HepG2 (cell line): Measurements from ENCODE around the gene NCOA7. TPM values are rescaled to one million over a fixed set of nuclear protein-coding genes. Genes with fewer than 3 reads are reported as not detected.

Source experiments
- ASH2L ChIP-seq: fragments of 300-600, 200-600 bp; sonication (generic); IDR thresholded peaks from 2 replicates; pipeline ENCODE4 v1.7.0; 2017; ENCODE audit warnings: low read depth, mild to moderate bottlenecking, moderate library complexity, mixed read lengths, low read length; ENCODE audit not compliant: insufficient read length
- ATF2 ChIP-seq: sonication (generic); formaldehyde crosslinking; IDR thresholded peaks from 2 replicates; pipeline ENCODE4 v1.4.0; 2020; ENCODE audit warnings: missing genetic modification reagents
- HMGXB4 ChIP-seq, 2 experiments: sonication (generic) in 1 of 2; formaldehyde crosslinking in 1 of 2; IDR thresholded peaks; 2 replicates each; pipeline versions ENCODE4 v1.4.0 to v1.6.1; 2018 to 2020; ENCODE audit warnings: missing genetic modification reagents in 2 of 2, borderline replicate concordance in 1 of 2, low read depth in 1 of 2, mild to moderate bottlenecking in 1 of 2, missing biosample characterization in 1 of 2
- KIAA2018 ChIP-seq: sonication (generic); formaldehyde crosslinking; IDR thresholded peaks from 2 replicates; pipeline ENCODE4 v1.5.0; 2020; ENCODE audit warnings: mild to moderate bottlenecking, missing genetic modification reagents, borderline replicate concordance
- MAFK ChIP-seq, 2 experiments: IDR thresholded peaks in 1 of 2; conservative IDR thresholded peaks in 1 of 2; 2 replicates each; pipeline ENCODE4 v1.6.1; 2011; ENCODE audit warnings: improper control_type of control experiment in 2 of 2, low read length in 2 of 2
- MXI1 ChIP-seq: IDR thresholded peaks from 3 replicates; pipeline ENCODE4 v1.6.1; 2012; ENCODE audit warnings: low read depth, low read length, inconsistent platforms, borderline replicate concordance
- PHF21A ChIP-seq: sonication (generic); formaldehyde crosslinking; IDR thresholded peaks from 2 replicates; pipeline ENCODE4 v1.5.0; 2020; ENCODE audit warnings: mild to moderate bottlenecking, missing genetic modification reagents
- RAD51 ChIP-seq: fragments of 450-650 bp; IDR thresholded peaks from 2 replicates; pipeline ENCODE4 v1.6.1; 2016; ENCODE audit warnings: borderline replicate concordance
- SAFB2 ChIP-seq: sonication (generic); formaldehyde crosslinking; IDR thresholded peaks from 2 replicates; pipeline ENCODE4 v1.5.1; 2020; ENCODE audit warnings: missing genetic modification reagents, low read depth, mild to moderate bottlenecking, borderline replicate concordance
- TGIF2 ChIP-seq: IDR thresholded peaks from 2 replicates; pipeline ENCODE4 v1.6.1; 2016; ENCODE audit warnings: control low read depth, missing compliant biosample characterization
- TMF1 ChIP-seq: sonication (generic); formaldehyde crosslinking; IDR thresholded peaks from 2 replicates; pipeline ENCODE4 v1.8.1; 2022; ENCODE audit warnings: low read depth, missing genetic modification reagents
- TOE1 ChIP-seq: sonication (generic); formaldehyde crosslinking; IDR thresholded peaks from 2 replicates; pipeline ENCODE4 v1.4.0; 2020; ENCODE audit warnings: mild to moderate bottlenecking, missing genetic modification reagents
- TSC22D2 ChIP-seq: sonication (generic); formaldehyde crosslinking; IDR thresholded peaks from 2 replicates; pipeline ENCODE4 v1.5.1; 2020; ENCODE audit warnings: missing genetic modification reagents, mild to moderate bottlenecking, borderline replicate concordance
- ZFY ChIP-seq: sonication (generic); formaldehyde crosslinking; IDR thresholded peaks from 2 replicates; pipeline ENCODE4 v1.4.0; 2020; ENCODE audit warnings: missing genetic modification reagents
- ZFYVE20 ChIP-seq: sonication (generic); formaldehyde crosslinking; IDR thresholded peaks from 2 replicates; pipeline ENCODE4 v1.8.0; 2023; ENCODE audit warnings: low read depth, mild to moderate bottlenecking, moderate library complexity, missing genetic modification reagents, borderline replicate concordance
- ZMYM4 ChIP-seq: sonication (generic); formaldehyde crosslinking; IDR thresholded peaks from 2 replicates; pipeline ENCODE4 v1.8.1; 2023; ENCODE audit warnings: mild to moderate bottlenecking, missing genetic modification reagents
- ZNF549 ChIP-seq: sonication (generic); formaldehyde crosslinking; IDR thresholded peaks from 2 replicates; pipeline ENCODE4 v1.5.0; 2020; ENCODE audit warnings: missing genetic modification reagents
- polyA plus RNA-seq, 8 experiments: library from polyadenylated mRNA; depleted of rRNA in 3 of 8; stranded (reverse) in 7 of 8; unstranded in 1 of 8; fragments of >200 nt; fragmentation: Illumina TruSeq in 4 of 8; extraction: Trizol in 4 of 8; gene quantifications; 2 replicates each; pipeline versions ENCODE4 v1.2.1 to v1.2.3, GENCODE V29; 2011 to 2016; ENCODE audit warnings: low read depth in 4 of 8, missing spikeins in 1 of 8, mixed read lengths in 1 of 8; ENCODE audit not compliant: insufficient read depth in 1 of 8
- total RNA-seq, 5 experiments: library from RNA; depleted of rRNA; stranded (reverse); fragments of >200 nt; fragmentation: Illumina TruSeq; extraction: Trizol; gene quantifications; 2 replicates each; pipeline ENCODE4 v1.2.3, GENCODE V29; 2016; ENCODE audit warnings: low read depth in 1 of 5

Gene NCOA7
- total and polyA plus RNA-seq, 2 of the 13 experiments (the other 11 are each of a cell fraction or from before 2014, with no cell fraction given): 13.6 to 20.8 TPM

- TF ChIP-seq KIAA2018 (CRISPR knock-in tag) (no peak), HMGXB4 (CRISPR knock-in tag; IDR thresholded peaks at IDR 0.05; ENCODE audit: borderline replicate concordance in 1 of 2, low read depth in 1 of 2) (peak; percentile 38 to 39; a peak in 2 of 4 replicates), ASH2L (peak; percentile 91), TSC22D2 (CRISPR knock-in tag) (peak; percentile 49; the same call in 1 of the 2 replicates), PHF21A (peak; percentile 66; the same call in 1 of the 2 replicates), MAFK (conservative IDR thresholded peaks at IDR 0.05 in 1 of 2, IDR thresholded peaks at IDR 0.05 in 1 of 2; ENCODE audit: low read length in 2 of 2) (no peak), RAD51 (no peak), SAFB2 (CRISPR knock-in tag) (no peak; the same call in 1 of the 2 replicates), TGIF2 (CRISPR knock-in tag) (no peak), ATF2 (CRISPR knock-in tag) (peak; percentile 48; the same call in 1 of the 2 replicates), MXI1 (no peak; the same call in 2 of the 3 replicates), ZMYM4 (CRISPR knock-in tag) (peak; percentile 86), ZNF549 (CRISPR knock-in tag) (no peak), TOE1 (CRISPR knock-in tag) (no peak; the same call in 1 of the 2 replicates), ZFYVE20 (CRISPR knock-in tag) (no peak), ZFY (no peak; the same call in 1 of the 2 replicates), TMF1 (CRISPR knock-in tag) (no peak)
These were observed 128.2 kb downstream of the NCOA7 start (continued) for GRCh38 chr6:125918681-125919566.
